ENCODE measurements around the gene ITPR3.

The ITPR3 gene

GRCh38 chr6:33670086-33670660, 49.1 kb downstream of the ITPR3 start:
- no peak for DNase-seq (ENCODE audit: low read depth in 2 of 2)

DNA sequence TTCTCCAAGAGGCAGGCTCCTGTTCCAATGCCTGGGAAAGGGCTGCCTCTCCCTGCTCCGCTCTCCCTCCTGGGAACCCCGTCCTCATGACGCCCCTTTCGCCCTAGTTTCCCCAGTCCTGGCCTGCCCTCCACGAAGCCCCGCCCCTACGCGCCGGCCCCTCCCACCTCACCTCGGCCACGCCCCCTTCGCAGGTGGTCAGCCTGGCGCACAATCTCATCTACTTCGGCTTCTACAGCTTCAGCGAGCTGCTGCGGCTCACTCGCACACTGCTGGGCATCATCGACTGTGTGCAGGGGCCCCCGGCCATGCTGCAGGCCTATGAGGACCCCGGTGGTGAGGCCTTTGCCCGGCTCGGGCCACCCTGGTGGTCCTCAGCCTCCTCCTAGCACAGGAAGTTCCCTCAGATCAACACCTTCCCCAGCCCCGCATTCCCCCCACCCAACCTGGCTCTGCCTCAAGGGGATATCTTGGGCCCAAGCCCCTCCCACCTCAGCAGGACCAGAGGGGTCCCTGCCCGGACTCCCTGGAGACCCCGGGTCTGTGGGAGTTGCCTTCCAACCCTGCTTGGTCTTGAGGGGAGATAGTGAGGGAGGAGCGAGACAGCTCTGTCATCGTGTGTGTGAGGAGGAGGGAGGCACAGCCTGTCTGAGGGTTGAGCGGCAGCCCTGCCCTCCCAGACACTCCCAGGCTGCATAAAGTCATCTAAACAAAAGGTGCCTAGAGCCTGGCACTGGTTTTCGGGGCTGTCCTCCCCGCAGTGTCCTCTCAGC, 50.0 kb downstream of the ITPR3 start:
- DNase-seq (ENCODE audit: low read depth in 2 of 2) = no peak

DNA sequence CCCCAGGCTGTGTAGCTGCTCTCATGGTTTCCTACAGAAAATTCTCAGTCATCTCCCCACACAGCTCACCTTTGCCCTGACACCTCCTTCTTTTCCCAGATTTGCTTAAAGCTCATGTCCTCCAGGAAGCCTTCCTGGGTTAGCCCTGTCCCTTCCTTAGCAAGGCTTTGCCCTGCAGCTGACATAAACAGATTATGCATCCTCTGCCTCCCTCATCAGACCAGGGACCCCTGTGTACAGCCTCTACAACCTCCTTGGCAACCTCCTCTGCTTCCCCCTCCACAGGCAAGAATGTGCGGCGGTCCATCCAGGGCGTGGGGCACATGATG, 50.6 kb downstream of the ITPR3 start:
- DNase-seq (ENCODE audit: low read depth in 2 of 2) = no peak

DNA sequence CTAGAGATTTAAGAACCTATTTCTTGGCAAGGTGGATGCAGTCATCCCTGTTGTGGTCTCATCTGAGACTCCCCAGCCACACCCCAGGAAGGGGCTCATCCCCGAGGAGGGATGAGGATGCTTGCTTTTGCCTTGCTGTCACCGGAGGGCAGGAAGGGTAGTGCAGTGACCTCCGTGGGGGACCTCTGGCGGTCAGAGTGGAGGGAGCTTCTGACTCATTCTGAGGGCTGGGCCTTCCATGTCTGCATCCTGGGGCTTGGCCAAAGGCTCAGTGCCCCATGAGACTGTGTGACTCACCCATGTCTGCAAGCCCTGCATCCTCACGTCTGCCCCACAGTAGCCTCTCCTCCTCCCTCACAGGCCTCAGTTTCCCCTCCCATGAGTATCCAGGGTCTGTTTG, 51.7 kb downstream of the ITPR3 start:
- DNase-seq (ENCODE audit: low read depth in 2 of 2) = no peak

DNA sequence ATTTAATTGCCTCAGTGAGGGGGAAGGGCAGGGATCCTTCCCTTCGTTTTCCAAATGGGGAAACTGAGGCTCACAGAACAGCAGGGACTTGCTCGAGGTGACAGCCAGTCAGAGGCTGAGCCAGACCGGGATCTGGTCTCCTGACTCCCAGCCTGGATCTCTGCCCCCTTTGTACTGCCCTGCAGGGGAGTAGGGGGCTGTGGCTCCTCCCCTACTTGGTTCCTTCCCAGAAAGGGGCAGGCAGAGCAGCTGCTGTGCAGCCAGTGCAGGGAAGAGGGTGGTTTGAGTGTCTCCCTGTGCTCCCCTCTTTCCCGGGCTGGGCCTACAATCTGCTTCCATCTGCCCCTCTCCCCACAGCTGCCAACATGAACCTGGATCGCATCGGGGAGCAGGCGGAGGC, 52.7 kb downstream of the ITPR3 start:
- DNase-seq (ENCODE audit: low read depth in 2 of 2) = no peak

- DNase-seq (ENCODE audit: low read depth in 2 of 2) = no peak
These were observed 54.8 kb downstream of the ITPR3 start for GRCh38 chr6:33675968-33676367.

- DNase-seq (ENCODE audit: low read depth in 2 of 2) = no peak
These were observed 55.5 kb downstream of the ITPR3 start for GRCh38 chr6:33676416-33677142.

GRCh38 chr6:33677143-33677660, 56.1 kb downstream of the ITPR3 start:
- DNase-seq (ENCODE audit: low read depth in 2 of 2) = no peak

DNA sequence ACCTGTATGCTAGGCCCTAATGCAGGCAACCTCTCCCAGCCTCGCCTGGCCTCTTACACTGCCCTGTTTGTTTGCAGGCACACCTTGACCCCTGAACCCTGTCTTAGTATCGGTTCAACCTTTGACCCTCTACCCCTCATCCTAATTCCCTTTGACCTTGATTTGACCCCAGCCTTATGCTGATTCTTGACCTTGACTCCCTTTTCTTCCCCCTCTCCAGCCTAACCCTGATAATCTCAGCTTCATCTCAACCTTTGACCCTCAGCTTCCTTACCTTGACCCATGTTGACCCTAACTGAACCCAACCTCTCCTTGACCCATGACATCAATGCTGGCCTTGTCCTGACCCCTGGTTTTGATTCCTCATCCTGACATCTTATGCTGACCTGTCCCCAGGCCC, 56.6 kb downstream of the ITPR3 start:
- DNase-seq (ENCODE audit: low read depth in 2 of 2) = no peak

GRCh38 chr6:33678233-33678931, 57.3 kb downstream of the ITPR3 start:
- no peak for DNase-seq (ENCODE audit: low read depth in 2 of 2)

- DNase-seq (ENCODE audit: low read depth in 2 of 2) = no peak
These were observed 57.9 kb downstream of the ITPR3 start for GRCh38 chr6:33678932-33679490.

DNA sequence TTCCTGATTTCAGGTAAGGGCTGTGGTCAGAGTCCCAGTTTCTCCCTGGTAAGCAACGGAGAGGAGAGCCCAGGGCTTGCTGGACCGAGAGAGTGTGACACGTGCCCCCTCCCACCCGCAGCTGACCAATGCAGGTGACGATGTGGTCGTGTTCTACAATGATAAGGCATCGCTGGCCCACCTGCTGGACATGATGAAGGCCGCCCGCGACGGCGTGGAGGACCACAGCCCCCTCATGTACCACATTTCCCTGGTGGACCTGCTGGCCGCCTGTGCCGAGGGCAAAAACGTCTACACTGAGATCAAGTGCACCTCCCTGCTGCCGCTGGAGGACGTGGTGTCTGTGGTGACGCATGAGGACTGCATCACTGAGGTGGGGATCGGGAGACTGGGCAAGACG, 58.6 kb downstream of the ITPR3 start:
- DNase-seq (ENCODE audit: low read depth in 2 of 2) = no peak

DNA sequence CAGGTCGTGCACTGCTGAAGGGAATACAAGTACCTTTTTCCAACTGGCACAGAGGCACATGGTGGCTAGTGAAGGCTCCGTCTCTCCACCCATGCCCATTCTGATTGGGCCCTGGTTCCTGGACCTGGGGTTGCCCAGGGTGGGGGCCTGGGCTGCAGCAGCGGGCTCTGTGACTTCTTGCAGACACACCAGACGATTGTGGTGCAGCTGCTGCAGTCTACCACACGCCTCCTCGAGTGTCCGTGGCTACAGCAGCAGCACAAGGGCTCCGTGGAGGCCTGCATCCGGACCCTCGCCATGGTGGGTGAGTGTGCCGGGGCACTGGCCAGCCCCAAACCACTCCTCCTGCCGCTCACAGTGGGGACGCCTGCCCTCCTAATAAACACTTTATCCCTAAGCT, 61.2 kb downstream of the ITPR3 start:
- DNase-seq (ENCODE audit: low read depth in 2 of 2) = no peak

- peak in 1 of 2 donors; percentile 44 for DNase-seq (ENCODE audit: low read depth in 2 of 2)
These were observed 62.0 kb downstream of the ITPR3 start for GRCh38 chr6:33683051-33683571.

GRCh38 chr6:33683576-33684427, 62.7 kb downstream of the ITPR3 start:
- no peak for DNase-seq (ENCODE audit: low read depth in 2 of 2)

- DNase-seq (ENCODE audit: low read depth in 2 of 2) = no peak
These were observed 63.3 kb downstream of the ITPR3 start for GRCh38 chr6:33684428-33684896.

GRCh38 chr6:33684983-33685382, 63.9 kb downstream of the ITPR3 start:
- no peak for DNase-seq (ENCODE audit: low read depth in 2 of 2)

- no peak for DNase-seq (ENCODE audit: low read depth in 2 of 2)
These were observed 64.5 kb downstream of the ITPR3 start for GRCh38 chr6:33685411-33686224.

GRCh38 chr6:33686225-33686924, 65.3 kb downstream of the ITPR3 start:
- DNase-seq (ENCODE audit: low read depth in 2 of 2) = no peak

Measured in stimulated activated CD8-positive, alpha-beta memory T cell treated with anti-CD3 and anti-CD28 coated beads, Interleukin-2, amount 100 ng/mL, for 48 hours (primary cell).